ENCODE results near the gene RRAD. TPM values are rescaled to one million over a fixed set of nuclear protein-coding genes. Genes with fewer than 3 reads are reported as not detected.
"Not testable (repeated sequence)": the region's sequence is repeated elsewhere in the genome, so short reads cannot be mapped to it uniquely, and the experiment has no call there.

Gene RRAD
- polyA plus RNA-seq, 1 experiment = 3.8 TPM

DNA sequence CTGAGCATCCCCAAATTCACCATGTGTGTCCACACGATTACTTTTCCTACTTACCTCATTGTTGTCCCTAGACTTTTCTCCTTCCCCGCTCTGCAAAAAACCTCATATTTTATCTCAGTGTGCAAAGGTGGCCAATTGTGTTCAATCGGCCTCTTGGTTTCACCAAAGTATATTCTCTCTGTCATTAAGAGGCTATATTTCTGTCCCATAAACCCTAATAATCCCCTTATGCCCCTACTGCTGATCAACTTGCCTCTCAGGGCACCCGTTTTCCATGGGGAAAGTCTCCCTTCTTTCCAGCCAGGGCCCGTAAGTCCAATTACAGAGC, 21.6 kb upstream of the RRAD start:
- POLR2A ChIA-PET = interaction anchor here (0.6 kb wide), 1 partner anchor 1581 kb away, joined by 4 read pairs; no protein-coding TSS in a partner anchor
- Histone ChIP-seq H3K4me3 (ENCODE audit: low read depth, low read length) (no peak overlapping the region), H3K27me3 (ENCODE audit: control insufficient read depth, insufficient read depth, low read length) (peaks cover 7% of the 10 kb centered on the region), H3K36me3 (ENCODE audit: control insufficient read depth, insufficient read depth, low read length) (peaks cover 9% of the 10 kb centered on the region)
- no peak for DNase-seq (ENCODE audit: low read depth)
- TF ChIP-seq, protein P1, sequence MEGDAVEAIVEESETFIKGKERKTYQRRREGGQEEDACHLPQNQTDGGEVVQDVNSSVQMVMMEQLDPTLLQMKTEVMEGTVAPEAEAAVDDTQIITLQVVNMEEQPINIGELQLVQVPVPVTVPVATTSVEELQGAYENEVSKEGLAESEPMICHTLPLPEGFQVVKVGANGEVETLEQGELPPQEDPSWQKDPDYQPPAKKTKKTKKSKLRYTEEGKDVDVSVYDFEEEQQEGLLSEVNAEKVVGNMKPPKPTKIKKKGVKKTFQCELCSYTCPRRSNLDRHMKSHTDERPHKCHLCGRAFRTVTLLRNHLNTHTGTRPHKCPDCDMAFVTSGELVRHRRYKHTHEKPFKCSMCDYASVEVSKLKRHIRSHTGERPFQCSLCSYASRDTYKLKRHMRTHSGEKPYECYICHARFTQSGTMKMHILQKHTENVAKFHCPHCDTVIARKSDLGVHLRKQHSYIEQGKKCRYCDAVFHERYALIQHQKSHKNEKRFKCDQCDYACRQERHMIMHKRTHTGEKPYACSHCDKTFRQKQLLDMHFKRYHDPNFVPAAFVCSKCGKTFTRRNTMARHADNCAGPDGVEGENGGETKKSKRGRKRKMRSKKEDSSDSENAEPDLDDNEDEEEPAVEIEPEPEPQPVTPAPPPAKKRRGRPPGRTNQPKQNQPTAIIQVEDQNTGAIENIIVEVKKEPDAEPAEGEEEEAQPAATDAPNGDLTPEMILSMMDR (IDR thresholded peaks at IDR 0.05; ENCODE audit: insufficient read depth, low read depth, low read length) = no peak
- CTCF ChIA-PET = interaction anchor here (0.9 to 1.8 kb wide), 6 partner anchors 9 to 208 kb away, joined by 3 to 10 read pairs (median 4); partner anchors contain the start of gene CES3

DNA sequence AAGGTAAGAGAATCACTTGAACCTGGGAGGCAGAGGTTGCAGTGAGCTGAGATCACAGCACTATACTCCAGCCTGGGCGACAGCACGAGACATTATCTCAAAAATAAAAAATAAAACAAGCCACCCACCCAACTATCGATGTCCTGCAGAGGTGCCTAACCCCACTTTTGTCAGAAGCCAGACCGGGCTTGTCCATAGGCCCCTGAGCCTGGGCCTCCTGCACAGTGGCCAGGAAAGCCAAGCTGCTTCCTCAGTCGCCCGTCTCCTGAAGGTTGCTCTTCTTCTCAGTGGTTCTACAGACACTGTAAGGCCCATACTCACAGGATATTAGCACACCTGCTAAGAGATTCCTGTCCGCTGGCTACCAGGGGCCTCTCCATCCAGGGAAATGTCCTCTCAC, 21.2 kb upstream of the RRAD start:
- ChIA-PET POLR2A (no interaction called here), CTCF (interaction anchor here (1.0 to 3.3 kb wide), 6 partner anchors 14 to 209 kb away, joined by 3 to 26 read pairs (median 4); partner anchors contain the start of gene CES3)
- peaks cover 7% of the 10 kb centered on the region for H3K27me3 ChIP-seq (ENCODE audit: control insufficient read depth, insufficient read depth, low read length)
- no peak for DNase-seq (ENCODE audit: low read depth)
- TF ChIP-seq, protein P1 (IDR thresholded peaks at IDR 0.05; ENCODE audit: insufficient read depth, low read depth, low read length) = no peak
- no peak overlapping the region for H3K4me3 ChIP-seq (ENCODE audit: low read depth, low read length)
- peaks cover 12% of the 10 kb centered on the region for H3K36me3 ChIP-seq (ENCODE audit: control insufficient read depth, insufficient read depth, low read length)

DNA sequence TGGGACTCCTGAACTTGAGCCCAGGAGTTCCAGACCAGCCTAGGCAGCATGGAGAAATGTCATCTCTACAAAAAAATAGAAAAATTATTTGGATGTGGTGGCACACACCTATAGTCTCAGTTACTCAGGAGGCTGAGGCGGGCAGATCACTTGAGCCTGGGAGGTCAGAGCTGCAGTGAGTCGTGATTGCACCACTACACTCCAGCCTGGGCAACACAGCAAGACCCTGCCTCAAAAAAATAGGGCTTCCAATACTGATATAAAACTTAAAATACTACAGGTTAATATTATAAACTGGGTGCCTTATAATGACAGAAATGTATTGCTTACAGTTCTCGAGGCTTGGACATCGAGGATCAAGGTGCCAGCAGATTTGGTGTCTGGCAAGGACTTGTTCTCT, 20.6 kb upstream of the RRAD start:
- TF ChIP-seq, protein P1 (IDR thresholded peaks at IDR 0.05; ENCODE audit: insufficient read depth, low read depth, low read length) = no peak
- H3K4me3 ChIP-seq (ENCODE audit: low read depth, low read length) = no peak overlapping the region
- ChIA-PET CTCF (interaction anchor here (1.0 to 3.3 kb wide), 5 partner anchors 14 to 209 kb away, joined by 3 to 26 read pairs (median 4); no protein-coding TSS in a partner anchor), POLR2A (no interaction called here)
- H3K36me3 ChIP-seq (ENCODE audit: control insufficient read depth, insufficient read depth, low read length) = peaks cover 17% of the 10 kb centered on the region
- no peak for DNase-seq (ENCODE audit: low read depth)
- H3K27me3 ChIP-seq (ENCODE audit: control insufficient read depth, insufficient read depth, low read length) = peaks cover 7% of the 10 kb centered on the region

DNA sequence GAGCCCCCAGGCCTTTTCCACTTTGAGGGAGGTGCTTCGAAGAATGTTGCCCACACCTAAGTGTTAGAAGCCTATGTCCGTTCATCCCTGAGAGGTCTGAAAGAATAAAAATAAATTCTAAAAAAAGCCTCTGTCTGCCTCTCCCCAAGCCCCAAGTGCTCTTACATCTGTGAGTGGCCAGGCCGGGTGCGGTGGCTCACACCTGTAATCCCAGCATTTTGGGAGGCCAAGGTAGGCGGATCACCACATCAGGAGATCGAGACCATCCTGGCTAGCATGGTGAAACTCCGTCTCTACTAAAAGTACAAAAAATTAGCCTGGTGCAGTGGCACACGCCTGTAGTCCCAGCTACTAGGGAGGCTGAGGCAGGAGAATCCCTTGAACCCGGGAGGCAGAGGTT, 19.6 kb upstream of the RRAD start:
- CTCF ChIA-PET = interaction anchor here (1.3 to 3.3 kb wide), 3 partner anchors 18 to 210 kb away, joined by 3 to 26 read pairs (median 4); no protein-coding TSS in a partner anchor
- DNase-seq (ENCODE audit: low read depth); POLR2A ChIA-PET; H3K27me3 ChIP-seq (ENCODE audit: control insufficient read depth, insufficient read depth, low read length); H3K4me3 ChIP-seq (ENCODE audit: low read depth, low read length): not testable (repeated sequence)
- H3K36me3 ChIP-seq (ENCODE audit: control insufficient read depth, insufficient read depth, low read length) = peaks cover 23% of the 10 kb centered on the region

DNA sequence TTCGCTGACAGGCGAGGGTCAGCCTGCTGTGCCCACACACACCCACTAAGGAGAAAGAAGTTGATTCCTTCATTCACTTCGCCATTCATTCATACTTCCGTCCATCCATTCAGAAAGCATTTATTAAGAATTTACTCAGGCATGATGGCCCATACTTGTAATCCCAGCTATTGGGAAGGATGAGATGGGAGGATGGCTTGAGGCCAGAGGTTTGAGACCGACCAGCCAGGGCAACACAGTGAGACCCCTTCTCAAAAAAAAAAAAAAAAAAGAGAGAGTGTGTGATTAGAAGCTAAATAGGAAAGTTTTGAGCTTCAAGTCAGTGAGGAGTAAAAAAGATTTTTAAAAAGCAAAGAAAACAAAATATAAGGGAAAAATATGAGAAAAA, 18.7 kb upstream of the RRAD start:
- CTCF ChIA-PET = interaction anchor here (0.6 to 3.3 kb wide), 5 partner anchors 28 to 211 kb away, joined by 3 to 26 read pairs (median 5); no protein-coding TSS in a partner anchor
- DNase-seq (ENCODE audit: low read depth) = no peak
- no peak overlapping the region for H3K4me3 ChIP-seq (ENCODE audit: low read depth, low read length)
- peaks cover 4% of the 10 kb centered on the region for H3K27me3 ChIP-seq (ENCODE audit: control insufficient read depth, insufficient read depth, low read length)
- peaks cover 27% of the 10 kb centered on the region for H3K36me3 ChIP-seq (ENCODE audit: control insufficient read depth, insufficient read depth, low read length)
- TF ChIP-seq, protein P1 (IDR thresholded peaks at IDR 0.05; ENCODE audit: insufficient read depth, low read depth, low read length) = no peak
- POLR2A ChIA-PET = interaction anchor here (0.6 kb wide), 1 partner anchor 99 kb away, joined by 3 read pairs; no protein-coding TSS in a partner anchor
